Measurements from ENCODE around the gene FRK. TPM values are rescaled to one million over a fixed set of nuclear protein-coding genes. Genes with fewer than 3 reads are reported as not detected.

FRK gene
- total and polyA plus RNA-seq, 8 donors, result 3.1 to 16.1 (median 4.5) TPM

GRCh38 chr6:116074732-116075390 lies 14.2 kb upstream of the FRK start:
- no peak overlapping the region for H3K27ac ChIP-seq
- no peak for TF ChIP-seq CTCF (IDR thresholded peaks at IDR 0.05)
- no peak for ATAC-seq
- no peaks in the 10 kb centered on the region for H3K9me3 ChIP-seq
- H3K4me1 ChIP-seq, result no peaks in the 10 kb centered on the region
- H3K36me3 ChIP-seq, result no peaks in the 10 kb centered on the region
- H3K27me3 ChIP-seq, result no peaks in the 10 kb centered on the region
- intact Hi-C loops (cut with DNase I), result no loop called here
- H3K4me3 ChIP-seq, result no peak overlapping the region
- no peak for DNase-seq

GRCh38 chr6:116073765-116074440 lies 13.2 kb upstream of the FRK start:
- Histone ChIP-seq H3K27ac (no peak overlapping the region), H3K27me3 (no peaks in the 10 kb centered on the region), H3K4me1 (no peaks in the 10 kb centered on the region), H3K9me3 (no peaks in the 10 kb centered on the region), H3K36me3 (no peaks in the 10 kb centered on the region), H3K4me3 (no peak overlapping the region)
- DNase-seq (no peak), ATAC-seq (peak; percentile 72)
- TF ChIP-seq CTCF (IDR thresholded peaks at IDR 0.05), result no peak
- intact Hi-C loops (cut with DNase I), result no loop called here

- Histone ChIP-seq H3K27ac (no peak overlapping the region), H3K27me3 (no peaks in the 10 kb centered on the region), H3K4me3 (no peak overlapping the region), H3K4me1 (no peaks in the 10 kb centered on the region), H3K9me3 (no peaks in the 10 kb centered on the region), H3K36me3 (no peaks in the 10 kb centered on the region)
- ATAC-seq, result no peak
- no peak for TF ChIP-seq CTCF (IDR thresholded peaks at IDR 0.05)
- intact Hi-C loops (cut with DNase I), result no loop called here
- no peak for DNase-seq
These were observed 11.7 kb upstream of the FRK start for GRCh38 chr6:116072368-116072767.

DNA sequence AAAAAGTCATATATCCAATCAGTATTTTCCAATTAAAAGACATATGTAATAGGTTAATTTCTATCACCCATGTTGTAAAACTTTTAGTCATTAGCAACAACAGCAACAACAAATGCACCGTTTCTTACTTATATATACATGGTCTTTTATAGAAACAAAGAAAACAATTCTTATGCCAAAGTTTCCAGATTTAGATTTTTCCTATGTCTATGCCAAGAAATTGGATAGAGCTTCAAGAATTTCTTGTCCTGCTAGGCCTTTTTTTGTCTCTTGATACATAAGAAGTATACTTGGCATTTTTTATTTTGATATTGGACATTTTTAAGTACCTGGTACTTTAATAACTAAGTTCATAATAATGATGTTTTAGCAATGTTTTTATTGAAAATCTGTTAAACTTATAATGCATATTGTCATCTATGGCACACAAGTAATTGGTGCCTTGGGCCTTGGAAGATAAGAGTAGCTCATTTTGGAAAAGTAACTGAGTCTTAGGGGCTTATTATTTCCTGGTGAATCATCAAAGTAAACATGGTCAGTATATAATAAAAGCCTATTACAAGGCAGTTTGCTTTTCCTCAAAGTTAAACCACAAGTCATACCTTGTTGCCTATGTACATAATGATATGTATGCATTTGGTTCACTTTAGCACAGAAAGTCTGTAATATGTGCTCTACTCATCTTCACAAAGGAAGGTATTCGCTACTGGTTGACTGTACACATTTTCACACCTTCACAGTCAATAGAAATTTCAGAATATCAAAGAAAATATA lies 10.1 kb upstream of the FRK start:
- no peak for ATAC-seq
- no peaks in the 10 kb centered on the region for H3K36me3 ChIP-seq
- H3K27ac ChIP-seq, result no peak overlapping the region
- H3K9me3 ChIP-seq, result no peaks in the 10 kb centered on the region
- peak in 2 of 4 donors; percentile 30 for DNase-seq
- no peaks in the 10 kb centered on the region for H3K4me1 ChIP-seq
- no peak overlapping the region for H3K4me3 ChIP-seq
- intact Hi-C loops (cut with DNase I), result no loop called here
- TF ChIP-seq CTCF (IDR thresholded peaks at IDR 0.05), result no peak
- no peaks in the 10 kb centered on the region for H3K27me3 ChIP-seq

GRCh38 chr6:116070101-116070500 lies 9.4 kb upstream of the FRK start:
- H3K9me3 ChIP-seq, result no peaks in the 10 kb centered on the region
- ATAC-seq (no peak), DNase-seq (peak in 2 of 4 donors; percentile 19 to 23)
- H3K27me3 ChIP-seq, result no peaks in the 10 kb centered on the region
- H3K36me3 ChIP-seq, result no peaks in the 10 kb centered on the region
- TF ChIP-seq CTCF (IDR thresholded peaks at IDR 0.05), result no peak
- intact Hi-C loops (cut with DNase I), result no loop called here
- no peak overlapping the region for H3K27ac ChIP-seq
- no peak overlapping the region for H3K4me3 ChIP-seq
- no peaks in the 10 kb centered on the region for H3K4me1 ChIP-seq

Data from left lung (tissue), 10 donors.